Erythroblast (primary cell): Measurements from ENCODE around the gene TCF23.

Experiments
- DNase-seq, 2 experiments: peaks; one replicate each; lab custom pipeline; 2025; lab: John Stamatoyannopoulos, UW
- GATA1 ChIP-seq: IDR thresholded peaks from 2 replicates; pipeline ENCODE4 v1.6.1; 2011; ENCODE audit warnings: low read depth, mild to moderate bottlenecking, control low read depth, low read length, moderate library complexity
- POLR2A ChIP-seq: IDR thresholded peaks from 2 replicates; pipeline ENCODE4 v1.6.1; 2011; ENCODE audit warnings: mild to moderate bottlenecking, low read length

The TCF23 gene

GRCh38 chr2:27202854-27203253 lies 54.0 kb downstream of the TCF23 start:
- DNase-seq: no peak
- TF ChIP-seq POLR2A (no peak), GATA1 (no peak)

GRCh38 chr2:27203741-27204140 lies 54.9 kb downstream of the TCF23 start:
- no peak for DNase-seq

GRCh38 chr2:27204566-27204965 lies 55.8 kb downstream of the TCF23 start:
- DNase-seq: no peak
- TF ChIP-seq POLR2A (no peak), GATA1 (no peak)

More at GRCh38 chr2:27203741-27204140, 54.9 kb downstream of the TCF23 start:
- TF ChIP-seq POLR2A (no peak), GATA1 (no peak)

- no peak for DNase-seq
- TF ChIP-seq POLR2A: no peak
- no peak for TF ChIP-seq GATA1
These were observed 56.4 kb downstream of the TCF23 start for GRCh38 chr2:27205206-27205605.

GRCh38 chr2:27206346-27206745 lies 57.5 kb downstream of the TCF23 start:
- TF ChIP-seq GATA1 (no peak), POLR2A (no peak)
- no peak for DNase-seq
